BLaER1 (cell line): ENCODE measurements around the gene SNRPB.

Source experiments
- H3K27ac ChIP-seq: shearing (Covaris generic); formaldehyde crosslinking; 2 replicates; pipeline ENCODE4 v1.8.1; 2022
- H3K27me3 ChIP-seq: shearing (Covaris generic); formaldehyde crosslinking; 2 replicates; pipeline ENCODE4 v1.8.1; 2022
- H3K36me3 ChIP-seq: shearing (Covaris generic); formaldehyde crosslinking; 2 replicates; pipeline ENCODE4 v1.8.1; 2022
- H3K4me1 ChIP-seq: shearing (Covaris generic); formaldehyde crosslinking; 2 replicates; pipeline ENCODE4 v1.8.1; 2022
- H3K4me2 ChIP-seq: shearing (Covaris generic); formaldehyde crosslinking; 2 replicates; pipeline ENCODE4 v1.8.1; 2022
- H3K4me3 ChIP-seq: shearing (Covaris generic); formaldehyde crosslinking; 2 replicates; pipeline ENCODE4 v1.8.1; 2022
- H3K9ac ChIP-seq: shearing (Covaris generic); formaldehyde crosslinking; 2 replicates; pipeline ENCODE4 v1.8.1; 2022
- H3K9me3 ChIP-seq: shearing (Covaris generic); formaldehyde crosslinking; 2 replicates; pipeline ENCODE4 v1.8.1; 2022
- H4K20me1 ChIP-seq: shearing (Covaris generic); formaldehyde crosslinking; 2 replicates; pipeline ENCODE4 v1.8.1; 2022
- Cebpa-rat ChIP-seq: shearing (Covaris generic); IDR thresholded peaks from 2 replicates; pipeline ENCODE4 v1.8.1; 2022

Gene SNRPB

GRCh38 chr20:2430538-2430937 is 40.1 kb downstream of the SNRPB start:
- Histone ChIP-seq H3K27ac (no peak overlapping the region), H3K9ac (no peak overlapping the region), H4K20me1 (no peaks in the 10 kb centered on the region), H3K36me3 (no peaks in the 10 kb centered on the region), H3K4me1 (no peaks in the 10 kb centered on the region), H3K4me2 (no peak overlapping the region), H3K4me3 (no peak overlapping the region), H3K27me3 (no peaks in the 10 kb centered on the region), H3K9me3 (no peaks in the 10 kb centered on the region)
- TF ChIP-seq Cebpa-rat, result no peak

DNA sequence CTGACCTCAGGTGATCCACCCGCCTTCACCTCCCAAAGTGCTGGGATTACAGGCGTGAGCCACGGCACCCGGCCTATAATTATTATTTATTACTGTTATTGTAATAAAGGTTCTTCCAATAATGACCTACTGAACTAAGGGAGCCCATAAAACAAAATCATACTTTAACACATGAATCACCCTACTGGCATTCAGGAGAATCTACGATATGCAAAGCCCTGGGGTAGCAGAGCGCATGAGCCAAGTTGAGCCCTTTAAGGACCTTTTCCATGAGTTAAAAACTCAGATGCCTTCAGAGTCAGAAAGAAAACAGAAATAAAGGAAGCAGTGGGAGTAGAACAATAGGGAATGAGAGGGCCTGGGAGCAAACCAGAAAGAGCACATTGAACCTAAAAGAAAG is 41.5 kb downstream of the SNRPB start:
- no peak overlapping the region for H3K27ac ChIP-seq
- H4K20me1 ChIP-seq, result no peaks in the 10 kb centered on the region
- no peak for TF ChIP-seq Cebpa-rat
- no peak overlapping the region for H3K4me2 ChIP-seq
- no peaks in the 10 kb centered on the region for H3K4me1 ChIP-seq
- H3K9ac ChIP-seq, result no peak overlapping the region
- peaks cover 5% of the 10 kb centered on the region for H3K9me3 ChIP-seq
- no peaks in the 10 kb centered on the region for H3K36me3 ChIP-seq
- H3K4me3 ChIP-seq, result no peak overlapping the region
- H3K27me3 ChIP-seq, result no peaks in the 10 kb centered on the region

DNA sequence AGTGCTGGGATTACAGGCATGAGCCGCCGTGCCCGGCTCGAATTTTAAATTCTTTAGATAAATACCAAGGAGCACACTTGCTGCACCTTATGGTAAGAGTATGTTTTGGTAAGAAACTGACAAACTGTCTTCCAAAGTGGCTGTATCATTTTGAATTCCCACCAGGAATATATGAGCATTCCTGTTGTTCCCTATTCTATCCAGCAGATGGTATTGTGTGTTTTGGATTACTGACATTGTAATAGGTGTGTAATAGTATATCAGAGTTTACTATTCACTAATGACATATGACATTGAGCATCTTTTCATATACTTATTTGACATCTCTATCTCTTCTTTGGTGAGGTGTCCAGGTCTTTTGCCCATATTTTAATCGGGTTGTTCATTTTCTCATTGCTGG is 49.3 kb downstream of the SNRPB start:
- Histone ChIP-seq H3K36me3 (no peaks in the 10 kb centered on the region), H3K27me3 (no peaks in the 10 kb centered on the region)
- TF ChIP-seq Cebpa-rat, result no peak

DNA sequence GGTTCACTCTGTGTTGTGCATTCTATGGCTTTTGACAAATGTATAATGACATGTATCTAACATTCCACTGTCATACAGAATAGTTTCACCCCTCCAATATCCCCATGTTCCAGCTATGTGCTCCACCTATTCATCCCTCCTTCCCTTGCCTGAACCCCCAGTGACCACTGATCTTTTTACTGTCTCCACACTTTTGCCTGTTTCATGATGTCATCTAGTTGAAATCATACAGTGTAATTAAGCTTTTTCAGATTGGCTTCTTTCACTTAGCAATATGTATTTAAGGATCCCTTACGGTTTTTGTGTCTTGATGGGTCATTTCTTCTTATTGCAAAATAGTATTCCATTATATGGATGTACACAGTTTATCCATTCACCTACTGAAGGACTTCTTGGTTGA is 50.1 kb downstream of the SNRPB start:
- Histone ChIP-seq H3K4me2 (no peak overlapping the region), H3K27me3 (no peaks in the 10 kb centered on the region), H3K36me3 (no peaks in the 10 kb centered on the region), H4K20me1 (no peaks in the 10 kb centered on the region), H3K27ac (no peak overlapping the region), H3K4me1 (no peaks in the 10 kb centered on the region), H3K9ac (no peak overlapping the region), H3K9me3 (peaks cover 14% of the 10 kb centered on the region), H3K4me3 (no peak overlapping the region)
- no peak for TF ChIP-seq Cebpa-rat

More for the DNA sequence above, 49.3 kb downstream of the SNRPB start:
- Histone ChIP-seq H3K27ac (no peak overlapping the region), H4K20me1 (no peaks in the 10 kb centered on the region), H3K4me1 (no peaks in the 10 kb centered on the region), H3K9ac (no peak overlapping the region), H3K4me3 (no peak overlapping the region), H3K4me2 (no peak overlapping the region), H3K9me3 (peaks cover 14% of the 10 kb centered on the region)

- no peak overlapping the region for H3K4me2 ChIP-seq
- no peak overlapping the region for H3K4me3 ChIP-seq
- no peaks in the 10 kb centered on the region for H3K27me3 ChIP-seq
- no peaks in the 10 kb centered on the region for H3K36me3 ChIP-seq
- no peak for TF ChIP-seq Cebpa-rat
- 0 out of 2 replicates have a peak, but pooled peaks cover 2% of the 10 kb centered on the region for H3K9me3 ChIP-seq
- H3K9ac ChIP-seq, result no peak overlapping the region
- H3K4me1 ChIP-seq, result no peaks in the 10 kb centered on the region
- H4K20me1 ChIP-seq, result no peaks in the 10 kb centered on the region
- no peak overlapping the region for H3K27ac ChIP-seq
These were observed 52.2 kb downstream of the SNRPB start for GRCh38 chr20:2418388-2418787.

GRCh38 chr20:2417213-2417541 is 53.4 kb downstream of the SNRPB start:
- Histone ChIP-seq H3K4me1 (no peaks in the 10 kb centered on the region), H3K9me3 (no peaks in the 10 kb centered on the region), H4K20me1 (no peaks in the 10 kb centered on the region), H3K4me3 (no peak overlapping the region), H3K27ac (no peak overlapping the region), H3K9ac (no peak overlapping the region), H3K27me3 (no peaks in the 10 kb centered on the region), H3K36me3 (no peaks in the 10 kb centered on the region), H3K4me2 (no peak overlapping the region)
- no peak for TF ChIP-seq Cebpa-rat

DNA sequence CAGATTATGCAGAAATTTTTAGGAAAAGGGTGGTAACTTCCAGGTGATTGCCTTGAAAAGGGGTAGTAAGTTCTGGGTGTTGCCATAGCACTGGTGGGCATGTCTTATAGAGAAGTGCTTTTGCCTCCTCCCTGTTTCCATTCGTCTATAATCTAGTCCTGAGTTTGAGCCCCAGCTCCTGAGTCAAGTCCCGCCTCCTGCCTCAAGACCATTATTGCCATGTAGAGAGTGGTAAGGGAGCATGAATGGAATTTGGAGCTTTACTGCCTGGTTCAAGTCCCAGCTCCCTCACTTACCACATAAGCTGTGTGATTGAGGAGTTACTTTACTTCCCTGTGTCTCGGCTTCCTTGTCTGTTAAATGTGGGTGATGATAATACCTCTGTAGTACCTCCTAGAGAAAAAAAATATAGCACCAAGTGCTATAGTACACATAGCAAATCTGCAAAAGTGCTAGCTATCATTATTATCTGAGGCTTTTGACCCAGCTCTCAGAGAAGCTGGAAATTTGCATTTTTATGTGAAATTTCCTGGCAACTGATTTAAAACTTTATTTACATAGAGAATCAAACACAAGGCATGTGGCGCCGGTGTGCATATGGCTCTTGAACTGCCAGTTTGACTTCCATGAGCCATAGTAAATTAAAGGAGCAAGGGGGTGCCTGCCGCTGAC is 53.9 kb downstream of the SNRPB start:
- no peak overlapping the region for H3K27ac ChIP-seq
- H3K9ac ChIP-seq, result no peak overlapping the region
- no peaks in the 10 kb centered on the region for H4K20me1 ChIP-seq
- no peak for TF ChIP-seq Cebpa-rat
- no peaks in the 10 kb centered on the region for H3K4me1 ChIP-seq
- no peak overlapping the region for H3K4me3 ChIP-seq
- no peaks in the 10 kb centered on the region for H3K27me3 ChIP-seq
- H3K36me3 ChIP-seq, result no peaks in the 10 kb centered on the region
- no peak overlapping the region for H3K4me2 ChIP-seq
- no peaks in the 10 kb centered on the region for H3K9me3 ChIP-seq
